ENCODE measurements around the gene STIP1. TPM values are rescaled to one million over a fixed set of nuclear protein-coding genes. Genes with fewer than 3 reads are reported as not detected.

Gene STIP1
- total RNA-seq, 4 donors from 2014 or later: 80.8 to 116 (median 106) TPM

GRCh38 chr11:64178203-64178602 is 7.8 kb upstream of the STIP1 start:
- Histone ChIP-seq H3K27ac (no peak overlapping the region), H3K4me1 (peaks cover 19 to 24% of the 10 kb centered on the region in 2 donors), H3K27me3 (no peaks in the 10 kb centered on the region), H3K36me3 (no peaks in the 10 kb centered on the region), H3K4me3 (replicated peaks in 1 of 3) (no peak overlapping the region), H3K9me3 (no peaks in the 10 kb centered on the region)
- no peak for DNase-seq
- WGBS, 2 donors: 86 to 95% methylated on average over 1 of the region's 1 CpG
- TF ChIP-seq CTCF (IDR thresholded peaks at IDR 0.05): no peak
- no peak for TF ChIP-seq POLR2A (IDR thresholded peaks at IDR 0.05)
- intact Hi-C loops (cut with DNase I): no loop called here

GRCh38 chr11:64178951-64179639 is 6.9 kb upstream of the STIP1 start:
- Histone ChIP-seq H3K9me3 (no peaks in the 10 kb centered on the region), H3K4me1 (peaks cover 27 to 33% of the 10 kb centered on the region in 2 donors), H3K36me3 (no peaks in the 10 kb centered on the region), H3K27me3 (no peaks in the 10 kb centered on the region), H3K4me3 (replicated peaks in 1 of 3) (no peak overlapping the region), H3K27ac (no peak overlapping the region)
- DNase-seq: no peak
- TF ChIP-seq POLR2A (IDR thresholded peaks at IDR 0.05): no peak
- no peak for TF ChIP-seq CTCF (IDR thresholded peaks at IDR 0.05)
- WGBS, 2 donors: 92 to 94% methylated on average over 9 to 11 of the region's 12 CpGs
- intact Hi-C loops (cut with DNase I): no loop called here

- H3K4me3 ChIP-seq (replicated peaks in 1 of 3): no peak overlapping the region
- WGBS, 2 donors: 84 to 86% methylated on average over 5 of the region's 5 CpGs
- intact Hi-C loops (cut with DNase I): no loop called here
Observed at GRCh38 chr11:64180891-64181290, 5.1 kb upstream of the STIP1 start.

GRCh38 chr11:64181506-64182411 is 4.2 kb upstream of the STIP1 start:
- Histone ChIP-seq H3K27ac (peak overlapping the region; percentile 17 to 87 (median 63)), H3K9me3 (no peaks in the 10 kb centered on the region), H3K4me3 (replicated peaks in 1 of 3) (no peak overlapping the region), H3K36me3 (no peaks in the 10 kb centered on the region), H3K4me1 (peaks cover 35 to 43% of the 10 kb centered on the region in 2 donors), H3K27me3 (no peaks in the 10 kb centered on the region)
- DNase-seq: peak; percentile 94
- intact Hi-C loops (cut with DNase I): no loop called here
- TF ChIP-seq CTCF (IDR thresholded peaks at IDR 0.05): no peak
- TF ChIP-seq POLR2A (IDR thresholded peaks at IDR 0.05): peak in 1 of 2 donors; percentile 88
- 36 to 37% methylated on average over 15 to 17 of the region's 17 CpGs for WGBS, 2 donors

More at GRCh38 chr11:64180891-64181290, 5.1 kb upstream of the STIP1 start:
- H3K36me3 ChIP-seq: no peaks in the 10 kb centered on the region
- TF ChIP-seq CTCF (IDR thresholded peaks at IDR 0.05) (no peak), POLR2A (IDR thresholded peaks at IDR 0.05) (no peak)
- peaks cover 35 to 43% of the 10 kb centered on the region in 2 donors for H3K4me1 ChIP-seq
- H3K27me3 ChIP-seq: no peaks in the 10 kb centered on the region
- peak overlapping the region; percentile 17 to 87 (median 63) for H3K27ac ChIP-seq
- H3K9me3 ChIP-seq: no peaks in the 10 kb centered on the region
- no peak for DNase-seq
